ENCODE results near the gene UBE3B. TPM values are rescaled to one million over a fixed set of nuclear protein-coding genes. Genes with fewer than 3 reads are reported as not detected.

The UBE3B gene
- polyA plus RNA-seq, 3 donors, result 14.4 to 25.9 (median 18.2) TPM

- H3K4me1 Mint-ChIP-seq, result no peaks in the 10 kb centered on the region
- Histone ChIP-seq H3K4me3 (replicated peaks in 1 of 3; ENCODE audit: low read depth in 2 of 3, low read length in 3 of 3) (no peak overlapping the region), H2AFZ (ENCODE audit: insufficient read depth, low read depth, low read length, poor library complexity, severe bottlenecking) (no peak overlapping the region), H3K27ac (ENCODE audit: low read depth in 1 of 2, low read length in 2 of 2) (no peak overlapping the region), H3K4me1 (ENCODE audit: control insufficient read depth in 1 of 2, insufficient read depth in 2 of 2, low read length in 2 of 2) (no peaks in the 10 kb centered on the region), H3K9ac (ENCODE audit: insufficient read depth, low read length, poor library complexity, severe bottlenecking) (no peak overlapping the region), H3K79me2 (ENCODE audit: insufficient read depth, low read length) (no peaks in the 10 kb centered on the region), H3K4me2 (replicated peaks; ENCODE audit: extremely low read depth, low read length, poor library complexity, severe bottlenecking) (no peak overlapping the region), H3K36me3 (replicated peaks in 1 of 2; ENCODE audit: control insufficient read depth in 1 of 2, insufficient read depth in 2 of 2, low read length in 2 of 2) (peaks cover 9 to 22% of the 10 kb centered on the region in 2 donors), H3K27me3 (ENCODE audit: control insufficient read depth in 2 of 2, insufficient read depth in 2 of 2, low read length in 2 of 2) (no peaks in the 10 kb centered on the region), H3K9me3 (replicated peaks in 1 of 2; ENCODE audit: control insufficient read depth in 1 of 2, insufficient read depth in 1 of 2, low read length in 2 of 2) (peaks cover 0 to 15% of the 10 kb centered on the region in 2 donors), H4K20me1 (ENCODE audit: insufficient read depth, low read length) (no peaks in the 10 kb centered on the region)
- no peaks in the 10 kb centered on the region for H3K27me3 Mint-ChIP-seq (ENCODE audit: low read depth in 3 of 3)
- H3K27ac Mint-ChIP-seq, result no peak overlapping the region
- DNase-seq, result no peak
- H3K36me3 Mint-ChIP-seq, result peaks cover 30 to 47% of the 10 kb centered on the region in 2 donors
- no peak for TF ChIP-seq CTCF (IDR thresholded peaks at IDR 0.05)
- no peak overlapping the region for H3K4me3 Mint-ChIP-seq
- intact Hi-C loops (cut with micrococcal nuclease), result no loop called here
- peaks cover 10 to 14% (median 13%) of the 10 kb centered on the region in 7 donors for H3K9me3 Mint-ChIP-seq
- WGBS (ENCODE audit: insufficient coverage), result 97% methylated on average over 7 of the region's 8 CpGs
Measured at GRCh38 chr12:109566424-109566823, 89.0 kb downstream of the UBE3B start.

DNA sequence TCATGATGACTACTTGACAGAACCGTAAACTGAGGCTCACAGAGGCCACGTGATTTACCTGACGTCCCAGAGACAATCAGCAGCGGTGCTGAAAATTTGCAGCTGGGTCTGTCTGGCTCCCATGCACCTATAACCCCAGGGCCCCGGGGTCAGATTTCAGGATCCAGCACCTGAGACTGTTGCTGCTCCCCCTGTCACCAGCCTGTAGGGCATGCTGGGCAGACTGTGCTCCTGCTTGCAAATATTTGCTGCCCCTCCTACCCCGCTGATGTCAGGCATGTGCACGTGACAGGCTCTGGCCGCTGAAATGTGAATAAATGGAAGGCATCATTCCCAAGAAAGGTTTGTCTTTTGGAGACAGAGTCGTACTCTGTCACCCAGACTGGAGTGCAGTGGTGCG lies 89.9 kb downstream of the UBE3B start:
- no peak overlapping the region for H2AFZ ChIP-seq (ENCODE audit: insufficient read depth, low read depth, low read length, poor library complexity, severe bottlenecking)
- H4K20me1 ChIP-seq (ENCODE audit: insufficient read depth, low read length), result no peaks in the 10 kb centered on the region
- DNase-seq, result no peak
- no peak overlapping the region for H3K4me3 ChIP-seq (replicated peaks in 1 of 3; ENCODE audit: low read depth in 2 of 3, low read length in 3 of 3)
- intact Hi-C loops (cut with micrococcal nuclease), result no loop called here
- over 99% methylated on average over 9 of the region's 10 CpGs for WGBS (ENCODE audit: insufficient coverage)
- no peaks in the 10 kb centered on the region for H3K4me1 ChIP-seq (ENCODE audit: control insufficient read depth in 1 of 2, insufficient read depth in 2 of 2, low read length in 2 of 2)
- H3K27ac Mint-ChIP-seq, result no peak overlapping the region
- no peaks in the 10 kb centered on the region for H3K4me1 Mint-ChIP-seq
- no peak overlapping the region for H3K9ac ChIP-seq (ENCODE audit: insufficient read depth, low read length, poor library complexity, severe bottlenecking)
- no peaks in the 10 kb centered on the region for H3K27me3 Mint-ChIP-seq (ENCODE audit: low read depth in 3 of 3)
- TF ChIP-seq CTCF (IDR thresholded peaks at IDR 0.05), result no peak
- peaks cover 9 to 22% of the 10 kb centered on the region in 2 donors for H3K36me3 ChIP-seq (replicated peaks in 1 of 2; ENCODE audit: control insufficient read depth in 1 of 2, insufficient read depth in 2 of 2, low read length in 2 of 2)
- H3K36me3 Mint-ChIP-seq, result peaks cover 25 to 40% of the 10 kb centered on the region in 2 donors
- no peak overlapping the region for H3K4me2 ChIP-seq (replicated peaks; ENCODE audit: extremely low read depth, low read length, poor library complexity, severe bottlenecking)
- no peak overlapping the region for H3K27ac ChIP-seq (ENCODE audit: low read depth in 1 of 2, low read length in 2 of 2)
- peaks cover 0 to 7% of the 10 kb centered on the region in 2 donors for H3K9me3 ChIP-seq (replicated peaks in 1 of 2; ENCODE audit: control insufficient read depth in 1 of 2, insufficient read depth in 1 of 2, low read length in 2 of 2)
- H3K4me3 Mint-ChIP-seq, result no peak overlapping the region
- H3K79me2 ChIP-seq (ENCODE audit: insufficient read depth, low read length), result no peaks in the 10 kb centered on the region
- H3K9me3 Mint-ChIP-seq, result peaks cover 3 to 8% (median 6%) of the 10 kb centered on the region in 7 donors
- H3K27me3 ChIP-seq (ENCODE audit: control insufficient read depth in 2 of 2, insufficient read depth in 2 of 2, low read length in 2 of 2), result no peaks in the 10 kb centered on the region

Data from CD14-positive monocyte (primary cell).